ENCODE results near the gene BRAF. TPM values are rescaled to one million over a fixed set of nuclear protein-coding genes. Genes with fewer than 3 reads are reported as not detected.

Gene BRAF
- polyA plus RNA-seq, 1 donor (not counting 4 experiments of a cell fraction or from before 2014, with no cell fraction given) = 12.4 TPM

DNA sequence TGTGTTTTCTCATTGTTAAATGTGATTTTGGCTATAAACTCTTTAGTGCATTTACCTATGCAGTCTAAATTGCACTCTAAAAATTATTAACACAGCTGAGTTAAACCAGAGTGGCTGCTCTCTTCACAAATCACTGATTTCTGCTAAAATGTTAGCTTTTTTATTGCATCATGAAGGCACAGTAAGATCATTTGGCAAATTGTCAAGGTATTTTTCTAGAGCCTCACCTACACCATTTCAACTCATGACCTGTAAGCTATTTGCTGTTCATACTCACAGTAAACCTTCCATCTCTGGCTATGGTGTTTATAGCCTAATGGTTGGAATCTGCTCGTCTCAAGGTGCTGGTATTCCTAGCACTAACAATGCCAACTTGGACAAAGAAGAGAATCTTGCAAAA lies 202.5 kb downstream of the BRAF start:
- Histone ChIP-seq H3K36me3 (ENCODE audit: control insufficient read depth in 2 of 2, extremely low read depth in 1 of 2, insufficient read depth in 2 of 2, low read length in 2 of 2) (no peaks in the 10 kb centered on the region), H3K4me3 (ENCODE audit: control insufficient read depth in 2 of 3, extremely low read depth in 1 of 3, insufficient read depth in 2 of 3, low read depth in 1 of 3, low read length in 3 of 3) (no peak overlapping the region), H2AFZ (ENCODE audit: control insufficient read depth, low read length) (no peak overlapping the region), H3K4me2 (ENCODE audit: control insufficient read depth, extremely low read depth, insufficient read depth, low read depth, low read length) (no peak overlapping the region), H3K9me3 (ENCODE audit: control insufficient read depth, low read depth, low read length) (no peaks in the 10 kb centered on the region), H3K9ac (ENCODE audit: control insufficient read depth, extremely low read depth, insufficient read depth, low read length) (no peak overlapping the region), H3K79me2 (ENCODE audit: control insufficient read depth, insufficient read depth, low read length) (no peaks in the 10 kb centered on the region), H3K27ac (ENCODE audit: control insufficient read depth, insufficient read depth, low read length) (no peak overlapping the region), H3K27me3 (ENCODE audit: control insufficient read depth, extremely low read depth, insufficient read depth, low read length) (no peaks in the 10 kb centered on the region), H4K20me1 (ENCODE audit: control insufficient read depth, extremely low read depth, insufficient read depth, low read length) (no peaks in the 10 kb centered on the region), H3K9me1 (ENCODE audit: control insufficient read depth, extremely low read depth, insufficient read depth, low read length) (no peaks in the 10 kb centered on the region), H3K4me1 (ENCODE audit: control insufficient read depth, extremely low read depth, insufficient read depth, low read length) (no peaks in the 10 kb centered on the region)
- DNase-seq (ENCODE audit: low read depth, low spot score) (no peak), FAIRE-seq (no peak)
- dilution Hi-C loops (cut with MboI; ENCODE audit: extremely low pct_ligation_motif_present, low sequenced_read_pairs) = no loop called here
- TF ChIP-seq EZH2 (IDR thresholded peaks at IDR 0.05; ENCODE audit: low read length) = no peak
- TF ChIP-seq, protein P1, sequence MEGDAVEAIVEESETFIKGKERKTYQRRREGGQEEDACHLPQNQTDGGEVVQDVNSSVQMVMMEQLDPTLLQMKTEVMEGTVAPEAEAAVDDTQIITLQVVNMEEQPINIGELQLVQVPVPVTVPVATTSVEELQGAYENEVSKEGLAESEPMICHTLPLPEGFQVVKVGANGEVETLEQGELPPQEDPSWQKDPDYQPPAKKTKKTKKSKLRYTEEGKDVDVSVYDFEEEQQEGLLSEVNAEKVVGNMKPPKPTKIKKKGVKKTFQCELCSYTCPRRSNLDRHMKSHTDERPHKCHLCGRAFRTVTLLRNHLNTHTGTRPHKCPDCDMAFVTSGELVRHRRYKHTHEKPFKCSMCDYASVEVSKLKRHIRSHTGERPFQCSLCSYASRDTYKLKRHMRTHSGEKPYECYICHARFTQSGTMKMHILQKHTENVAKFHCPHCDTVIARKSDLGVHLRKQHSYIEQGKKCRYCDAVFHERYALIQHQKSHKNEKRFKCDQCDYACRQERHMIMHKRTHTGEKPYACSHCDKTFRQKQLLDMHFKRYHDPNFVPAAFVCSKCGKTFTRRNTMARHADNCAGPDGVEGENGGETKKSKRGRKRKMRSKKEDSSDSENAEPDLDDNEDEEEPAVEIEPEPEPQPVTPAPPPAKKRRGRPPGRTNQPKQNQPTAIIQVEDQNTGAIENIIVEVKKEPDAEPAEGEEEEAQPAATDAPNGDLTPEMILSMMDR (optimal IDR thresholded peaks at IDR 0.05 in 1 of 3, IDR thresholded peaks at IDR 0.05 in 1 of 3, conservative IDR thresholded peaks at IDR 0.05 in 1 of 3; ENCODE audit: extremely low read depth in 1 of 3, insufficient read depth in 2 of 3, low read length in 3 of 3) = no peak

DNA sequence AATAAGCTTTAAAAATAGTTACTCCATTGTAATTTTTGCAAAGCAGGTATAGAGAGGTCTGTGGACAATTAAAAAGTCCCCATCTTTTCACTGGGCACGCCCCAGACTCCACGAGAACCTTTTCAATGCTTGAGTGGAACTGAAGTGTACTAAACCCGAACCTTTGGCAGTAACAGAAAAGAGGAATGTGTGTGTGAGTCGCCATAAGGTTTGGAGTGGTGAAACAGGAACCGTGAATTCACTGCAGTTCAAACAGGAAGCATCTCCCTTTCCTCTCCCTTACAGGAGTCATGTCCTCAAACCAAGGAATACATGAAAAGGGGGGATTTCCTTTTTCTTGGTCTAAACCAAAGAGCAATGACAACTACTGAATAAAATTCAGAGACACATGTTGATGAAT lies 205.0 kb downstream of the BRAF start:
- DNase-seq (ENCODE audit: low read depth, low spot score) (no peak), FAIRE-seq (no peak)
- no peak overlapping the region for H3K9ac ChIP-seq (ENCODE audit: control insufficient read depth, extremely low read depth, insufficient read depth, low read length)
- H3K4me3 ChIP-seq (ENCODE audit: control insufficient read depth in 2 of 3, extremely low read depth in 1 of 3, insufficient read depth in 2 of 3, low read depth in 1 of 3, low read length in 3 of 3) = no peak overlapping the region
- no peak overlapping the region for H3K27ac ChIP-seq (ENCODE audit: control insufficient read depth, insufficient read depth, low read length)
- H4K20me1 ChIP-seq (ENCODE audit: control insufficient read depth, extremely low read depth, insufficient read depth, low read length) = no peaks in the 10 kb centered on the region
- dilution Hi-C loops (cut with MboI; ENCODE audit: extremely low pct_ligation_motif_present, low sequenced_read_pairs) = no loop called here
- no peak overlapping the region for H2AFZ ChIP-seq (ENCODE audit: control insufficient read depth, low read length)
- no peaks in the 10 kb centered on the region for H3K79me2 ChIP-seq (ENCODE audit: control insufficient read depth, insufficient read depth, low read length)
- H3K9me1 ChIP-seq (ENCODE audit: control insufficient read depth, extremely low read depth, insufficient read depth, low read length) = no peaks in the 10 kb centered on the region
- no peaks in the 10 kb centered on the region for H3K27me3 ChIP-seq (ENCODE audit: control insufficient read depth, extremely low read depth, insufficient read depth, low read length)
- H3K4me2 ChIP-seq (ENCODE audit: control insufficient read depth, extremely low read depth, insufficient read depth, low read depth, low read length) = no peak overlapping the region
- no peak for TF ChIP-seq EZH2 (IDR thresholded peaks at IDR 0.05; ENCODE audit: low read length)
- TF ChIP-seq, protein P1 (optimal IDR thresholded peaks at IDR 0.05 in 1 of 3, IDR thresholded peaks at IDR 0.05 in 1 of 3, conservative IDR thresholded peaks at IDR 0.05 in 1 of 3; ENCODE audit: extremely low read depth in 1 of 3, insufficient read depth in 2 of 3, low read length in 3 of 3) = no peak
- no peaks in the 10 kb centered on the region for H3K4me1 ChIP-seq (ENCODE audit: control insufficient read depth, extremely low read depth, insufficient read depth, low read length)
- no peaks in the 10 kb centered on the region for H3K9me3 ChIP-seq (ENCODE audit: control insufficient read depth, low read depth, low read length)
- H3K36me3 ChIP-seq (ENCODE audit: control insufficient read depth in 2 of 2, extremely low read depth in 1 of 2, insufficient read depth in 2 of 2, low read length in 2 of 2) = no peaks in the 10 kb centered on the region
